ENCODE results near the gene CADM2.
"Not testable (repeated sequence)": the region's sequence is repeated elsewhere in the genome, so short reads cannot be mapped to it uniquely, and the experiment has no call there.

The CADM2 gene

GRCh38 chr3:85481411-85482212, 522.8 kb downstream of the CADM2 start:
- DNase-seq (ENCODE audit: low read depth) = no peak

GRCh38 chr3:85482213-85482490, 523.4 kb downstream of the CADM2 start:
- no peak for DNase-seq (ENCODE audit: low read depth)

- DNase-seq (ENCODE audit: low read depth) = no peak
Measured at GRCh38 chr3:85483986-85484385, 525.2 kb downstream of the CADM2 start.

GRCh38 chr3:85487375-85487774, 528.6 kb downstream of the CADM2 start:
- DNase-seq (ENCODE audit: low read depth) = no peak

GRCh38 chr3:85495602-85496001, 536.8 kb downstream of the CADM2 start:
- no peak for DNase-seq (ENCODE audit: low read depth)

GRCh38 chr3:85498177-85498576, 539.4 kb downstream of the CADM2 start:
- no peak for DNase-seq (ENCODE audit: low read depth)

GRCh38 chr3:85502148-85502875, 543.5 kb downstream of the CADM2 start:
- no peak for DNase-seq (ENCODE audit: low read depth)

GRCh38 chr3:85504129-85504784, 545.5 kb downstream of the CADM2 start:
- not testable (repeated sequence) for DNase-seq (ENCODE audit: low read depth)

GRCh38 chr3:85504785-85505511, 546.2 kb downstream of the CADM2 start:
- DNase-seq (ENCODE audit: low read depth) = not testable (repeated sequence)

- not testable (repeated sequence) for DNase-seq (ENCODE audit: low read depth)
Measured at GRCh38 chr3:85507052-85507451, 548.3 kb downstream of the CADM2 start.

GRCh38 chr3:85508659-85509058, 549.9 kb downstream of the CADM2 start:
- no peak for DNase-seq (ENCODE audit: low read depth)

- no peak for DNase-seq (ENCODE audit: low read depth)
Measured at GRCh38 chr3:85516146-85516545, 557.4 kb downstream of the CADM2 start.

- DNase-seq (ENCODE audit: low read depth) = no peak
Measured at GRCh38 chr3:85524104-85524503, 565.3 kb downstream of the CADM2 start.

- DNase-seq (ENCODE audit: low read depth) = no peak
Measured at GRCh38 chr3:85525264-85525663, 566.5 kb downstream of the CADM2 start.

- no peak for DNase-seq (ENCODE audit: low read depth)
Measured at GRCh38 chr3:85533586-85533985, 574.8 kb downstream of the CADM2 start.

- DNase-seq (ENCODE audit: low read depth) = no peak
Measured at GRCh38 chr3:85535517-85535916, 576.7 kb downstream of the CADM2 start.

GRCh38 chr3:85539232-85539631, 580.4 kb downstream of the CADM2 start:
- DNase-seq (ENCODE audit: low read depth) = no peak

GRCh38 chr3:85554153-85554552, 595.4 kb downstream of the CADM2 start:
- DNase-seq (ENCODE audit: low read depth) = no peak

- DNase-seq (ENCODE audit: low read depth) = no peak
Measured at GRCh38 chr3:85560088-85560785, 601.4 kb downstream of the CADM2 start.

- no peak for DNase-seq (ENCODE audit: low read depth)
Measured at GRCh38 chr3:85567071-85567676, 608.4 kb downstream of the CADM2 start.

- no peak for DNase-seq (ENCODE audit: low read depth)
Measured at GRCh38 chr3:85570819-85571218, 612.0 kb downstream of the CADM2 start.

All from activated T-helper 9 cell treated with anti-CD3 and anti-CD28 coated beads, Interleukin-2, amount 50 U/mL, for 16 hours (primary cell).